ENCODE results near the gene SLC35A3. TPM values are rescaled to one million over a fixed set of nuclear protein-coding genes. Genes with fewer than 3 reads are reported as not detected.

Gene SLC35A3
- polyA plus RNA-seq, 4 donors, result 17.8 to 103 (median 25.6) TPM

GRCh38 chr1:100065183-100065968 is 95.6 kb downstream of the SLC35A3 start:
- FAIRE-seq (no peak), DNase-seq (peak in 1 of 2 donors; percentile 72)
- H3K27me3 ChIP-seq (ENCODE audit: control insufficient read depth in 3 of 3, insufficient read depth in 3 of 3, low read length in 3 of 3), result no peaks in the 10 kb centered on the region
- 36 to 54% (median 43%) methylated on average over 1 of the region's 1 CpG for WGBS, 3 donors
- no peaks in the 10 kb centered on the region for H3K4me1 ChIP-seq (ENCODE audit: control insufficient read depth in 3 of 3, insufficient read depth in 2 of 3, low read depth in 1 of 3, low read length in 2 of 3)
- H3K27ac ChIP-seq (ENCODE audit: low read depth in 1 of 3, low read length in 2 of 3), result peak overlapping the region in 1 of 3 donors; percentile 38
- H3K36me3 ChIP-seq (ENCODE audit: control insufficient read depth in 3 of 3, insufficient read depth in 2 of 3, low read depth in 1 of 3, low read length in 3 of 3), result peaks cover 9 to 47% (median 13%) of the 10 kb centered on the region in 3 donors
- H3K4me3 ChIP-seq (ENCODE audit: low read depth in 1 of 3, low read length in 3 of 3), result no peak overlapping the region
- H3K9me3 ChIP-seq (ENCODE audit: control insufficient read depth in 2 of 2, insufficient read depth in 1 of 2, low read depth in 1 of 2, low read length in 1 of 2), result no peaks in the 10 kb centered on the region

DNA sequence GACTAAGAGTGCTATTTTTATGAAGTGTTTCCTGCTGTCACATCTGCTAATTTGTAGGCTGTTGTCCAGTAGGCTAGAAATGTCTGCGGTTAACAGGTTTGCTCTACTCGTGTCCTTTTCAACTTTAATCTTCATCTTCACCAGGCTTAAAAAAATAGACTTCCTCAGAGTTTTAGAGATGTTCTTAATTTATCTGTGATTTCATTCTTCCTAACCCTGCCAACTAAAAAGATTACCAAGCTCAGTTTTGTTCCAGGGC is 96.1 kb downstream of the SLC35A3 start:
- Histone ChIP-seq H3K27ac (ENCODE audit: low read depth in 1 of 3, low read length in 2 of 3) (no peak overlapping the region), H3K4me1 (ENCODE audit: control insufficient read depth in 3 of 3, insufficient read depth in 2 of 3, low read depth in 1 of 3, low read length in 2 of 3) (no peaks in the 10 kb centered on the region), H3K4me3 (ENCODE audit: low read depth in 1 of 3, low read length in 3 of 3) (no peak overlapping the region), H3K9me3 (ENCODE audit: control insufficient read depth in 2 of 2, insufficient read depth in 1 of 2, low read depth in 1 of 2, low read length in 1 of 2) (no peaks in the 10 kb centered on the region), H3K27me3 (ENCODE audit: control insufficient read depth in 3 of 3, insufficient read depth in 3 of 3, low read length in 3 of 3) (no peaks in the 10 kb centered on the region), H3K36me3 (ENCODE audit: control insufficient read depth in 3 of 3, insufficient read depth in 2 of 3, low read depth in 1 of 3, low read length in 3 of 3) (peaks cover 6 to 47% (median 10%) of the 10 kb centered on the region in 3 donors)
- 94 to 96% (median 95%) methylated on average over 2 of the region's 2 CpGs for WGBS, 3 donors
- no peak for DNase-seq
- no peak for FAIRE-seq

DNA sequence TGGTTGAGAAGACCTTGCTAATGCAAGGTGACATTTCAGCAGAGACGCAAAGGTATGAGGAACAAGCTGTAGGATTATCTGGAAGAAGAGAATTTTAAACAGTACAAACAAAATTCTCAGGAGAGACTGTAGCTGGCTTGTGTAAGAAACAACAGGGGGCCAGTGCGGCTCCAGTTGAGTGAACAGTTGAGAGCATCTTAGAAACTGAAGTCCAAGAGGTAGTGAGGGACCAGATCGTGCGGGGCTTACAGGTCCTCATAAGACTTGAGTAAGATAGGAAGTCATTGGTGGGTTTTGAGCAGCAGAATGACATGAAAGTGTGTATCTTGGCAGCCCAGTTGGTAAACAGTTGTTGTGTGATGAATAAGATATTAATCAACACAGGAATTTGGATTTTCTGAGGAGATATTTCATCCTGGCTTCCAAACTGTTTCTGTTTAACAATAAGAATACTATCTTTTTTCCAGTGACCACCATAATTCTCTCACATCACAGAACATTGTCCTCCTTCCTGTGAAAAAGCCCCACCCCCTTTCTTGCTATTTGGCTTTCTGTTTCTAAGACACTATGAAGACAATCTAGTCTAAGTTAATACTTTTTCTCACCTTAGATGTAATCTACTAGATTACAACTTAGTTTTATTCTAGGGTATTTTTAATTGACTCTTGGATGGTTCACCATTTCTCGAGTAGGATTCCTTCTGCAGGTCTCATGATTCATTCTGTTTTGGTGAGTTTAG is 100.6 kb downstream of the SLC35A3 start:
- Histone ChIP-seq H3K9me3 (ENCODE audit: control insufficient read depth in 2 of 2, insufficient read depth in 1 of 2, low read depth in 1 of 2, low read length in 1 of 2) (no peaks in the 10 kb centered on the region), H3K27me3 (ENCODE audit: control insufficient read depth in 3 of 3, insufficient read depth in 3 of 3, low read length in 3 of 3) (no peaks in the 10 kb centered on the region), H3K4me1 (ENCODE audit: control insufficient read depth in 3 of 3, insufficient read depth in 2 of 3, low read depth in 1 of 3, low read length in 2 of 3) (no peaks in the 10 kb centered on the region), H3K4me3 (ENCODE audit: low read depth in 1 of 3, low read length in 3 of 3) (no peak overlapping the region), H3K27ac (ENCODE audit: low read depth in 1 of 3, low read length in 2 of 3) (no peak overlapping the region), H3K36me3 (ENCODE audit: control insufficient read depth in 3 of 3, insufficient read depth in 2 of 3, low read depth in 1 of 3, low read length in 3 of 3) (peaks cover 11 to 51% (median 14%) of the 10 kb centered on the region in 3 donors)
- FAIRE-seq (no peak), DNase-seq (no peak)
- WGBS, 3 donors, result 95 to 96% (median 96%) methylated on average over 5 of the region's 5 CpGs

- DNase-seq, result no peak
- Histone ChIP-seq H3K9me3 (ENCODE audit: control insufficient read depth in 2 of 2, insufficient read depth in 1 of 2, low read depth in 1 of 2, low read length in 1 of 2) (no peaks in the 10 kb centered on the region), H3K27ac (ENCODE audit: low read depth in 1 of 3, low read length in 2 of 3) (no peak overlapping the region), H3K36me3 (ENCODE audit: control insufficient read depth in 3 of 3, insufficient read depth in 2 of 3, low read depth in 1 of 3, low read length in 3 of 3) (peaks cover 10 to 39% (median 10%) of the 10 kb centered on the region in 3 donors), H3K27me3 (ENCODE audit: control insufficient read depth in 3 of 3, insufficient read depth in 3 of 3, low read length in 3 of 3) (no peaks in the 10 kb centered on the region), H3K4me1 (ENCODE audit: control insufficient read depth in 3 of 3, insufficient read depth in 2 of 3, low read depth in 1 of 3, low read length in 2 of 3) (no peaks in the 10 kb centered on the region), H3K4me3 (ENCODE audit: low read depth in 1 of 3, low read length in 3 of 3) (no peak overlapping the region)
- FAIRE-seq, result no peak
- WGBS, 3 donors, result 89 to 96% (median 96%) methylated on average over 3 of the region's 3 CpGs
These were observed 103.7 kb downstream of the SLC35A3 start for GRCh38 chr1:100073531-100073930.

DNA sequence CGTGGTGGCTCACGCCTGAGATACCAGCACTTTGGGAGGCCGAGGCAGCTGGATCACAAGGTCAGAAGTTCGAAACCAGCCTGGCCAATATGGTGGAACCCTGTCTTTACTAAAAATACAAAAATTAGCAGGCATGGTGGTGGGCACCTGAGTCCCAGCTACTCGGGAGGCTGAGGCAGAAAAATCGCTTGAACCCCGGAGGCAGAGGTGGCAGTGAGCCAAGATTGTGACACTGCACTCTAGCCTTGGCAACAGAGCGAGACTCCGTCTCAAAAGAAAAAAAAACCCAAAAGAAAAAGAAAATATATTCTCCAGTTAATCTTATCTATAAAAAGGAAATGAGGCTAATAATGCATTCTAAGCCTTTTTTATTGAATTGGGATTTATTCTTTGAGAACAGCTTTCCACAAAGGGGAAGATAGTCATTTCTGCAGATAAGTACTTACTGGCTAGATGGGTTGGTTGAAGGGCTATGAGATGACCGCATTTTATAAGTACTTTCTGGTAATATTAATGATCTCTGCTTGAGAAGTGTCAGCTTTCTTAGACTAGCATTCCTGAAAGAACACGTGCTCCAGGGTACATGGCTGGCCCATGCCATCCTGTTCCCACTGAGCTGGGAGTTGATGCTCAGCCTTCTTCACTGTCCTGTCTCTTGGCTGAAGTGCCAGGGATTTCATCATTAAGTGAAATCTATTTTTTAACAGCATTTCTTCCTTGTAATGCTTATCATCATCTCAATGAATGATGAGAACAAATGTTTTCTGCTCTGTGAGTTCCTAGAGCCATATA is 105.0 kb downstream of the SLC35A3 start:
- no peak overlapping the region for H3K4me3 ChIP-seq (ENCODE audit: low read depth in 1 of 3, low read length in 3 of 3)
- no peaks in the 10 kb centered on the region for H3K9me3 ChIP-seq (ENCODE audit: control insufficient read depth in 2 of 2, insufficient read depth in 1 of 2, low read depth in 1 of 2, low read length in 1 of 2)
- 90 to 96% (median 91%) methylated on average over 11 of the region's 11 CpGs for WGBS, 3 donors
- FAIRE-seq (no peak), DNase-seq (no peak)
- H3K27me3 ChIP-seq (ENCODE audit: control insufficient read depth in 3 of 3, insufficient read depth in 3 of 3, low read length in 3 of 3), result no peaks in the 10 kb centered on the region
- H3K27ac ChIP-seq (ENCODE audit: low read depth in 1 of 3, low read length in 2 of 3), result peak overlapping the region in 1 of 3 donors; percentile 53
- H3K36me3 ChIP-seq (ENCODE audit: control insufficient read depth in 3 of 3, insufficient read depth in 2 of 3, low read depth in 1 of 3, low read length in 3 of 3), result peaks cover 13 to 45% (median 15%) of the 10 kb centered on the region in 3 donors
- no peaks in the 10 kb centered on the region for H3K4me1 ChIP-seq (ENCODE audit: control insufficient read depth in 3 of 3, insufficient read depth in 2 of 3, low read depth in 1 of 3, low read length in 2 of 3)

GRCh38 chr1:100075773-100076172 is 106.0 kb downstream of the SLC35A3 start:
- H3K9me3 ChIP-seq (ENCODE audit: control insufficient read depth in 2 of 2, insufficient read depth in 1 of 2, low read depth in 1 of 2, low read length in 1 of 2), result no peaks in the 10 kb centered on the region
- no peaks in the 10 kb centered on the region for H3K27me3 ChIP-seq (ENCODE audit: control insufficient read depth in 3 of 3, insufficient read depth in 3 of 3, low read length in 3 of 3)
- no peaks in the 10 kb centered on the region for H3K4me1 ChIP-seq (ENCODE audit: control insufficient read depth in 3 of 3, insufficient read depth in 2 of 3, low read depth in 1 of 3, low read length in 2 of 3)
- DNase-seq (no peak), FAIRE-seq (no peak)
- 82 to 89% (median 82%) methylated on average over 3 of the region's 3 CpGs for WGBS, 3 donors
- H3K4me3 ChIP-seq (ENCODE audit: low read depth in 1 of 3, low read length in 3 of 3), result no peak overlapping the region
- H3K27ac ChIP-seq (ENCODE audit: low read depth in 1 of 3, low read length in 2 of 3), result no peak overlapping the region
- H3K36me3 ChIP-seq (ENCODE audit: control insufficient read depth in 3 of 3, insufficient read depth in 2 of 3, low read depth in 1 of 3, low read length in 3 of 3), result peaks cover 15 to 43% (median 16%) of the 10 kb centered on the region in 3 donors

DNA sequence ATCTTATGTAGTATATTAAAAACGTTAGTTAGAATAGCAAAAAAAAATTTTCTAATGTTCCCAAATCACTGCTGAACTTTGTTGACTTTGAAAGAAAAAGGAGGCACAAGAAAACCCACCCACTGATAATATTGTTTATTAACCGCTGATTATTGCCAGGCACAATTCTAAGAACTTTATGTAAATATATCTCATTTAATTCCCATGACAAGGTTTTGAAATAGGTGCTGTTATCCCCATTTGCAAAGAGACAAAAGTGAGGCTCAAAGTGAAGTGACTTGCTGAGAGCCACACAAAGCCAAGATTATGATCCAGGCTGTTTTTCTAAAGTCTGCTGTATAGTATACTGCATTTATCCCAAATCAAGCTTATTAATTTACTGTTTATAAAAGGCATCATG is 106.5 kb downstream of the SLC35A3 start:
- Histone ChIP-seq H3K4me1 (ENCODE audit: control insufficient read depth in 3 of 3, insufficient read depth in 2 of 3, low read depth in 1 of 3, low read length in 2 of 3) (no peaks in the 10 kb centered on the region), H3K36me3 (ENCODE audit: control insufficient read depth in 3 of 3, insufficient read depth in 2 of 3, low read depth in 1 of 3, low read length in 3 of 3) (peaks cover 15 to 40% (median 16%) of the 10 kb centered on the region in 3 donors), H3K27me3 (ENCODE audit: control insufficient read depth in 3 of 3, insufficient read depth in 3 of 3, low read length in 3 of 3) (no peaks in the 10 kb centered on the region), H3K4me3 (ENCODE audit: low read depth in 1 of 3, low read length in 3 of 3) (no peak overlapping the region), H3K9me3 (ENCODE audit: control insufficient read depth in 2 of 2, insufficient read depth in 1 of 2, low read depth in 1 of 2, low read length in 1 of 2) (no peaks in the 10 kb centered on the region), H3K27ac (ENCODE audit: low read depth in 1 of 3, low read length in 2 of 3) (no peak overlapping the region)
- WGBS, 3 donors, result 73 to 80% (median 80%) methylated on average over 2 of the region's 2 CpGs
- no peak for DNase-seq
- no peak for FAIRE-seq

GRCh38 chr1:100076744-100077143 is 106.9 kb downstream of the SLC35A3 start:
- H3K4me1 ChIP-seq (ENCODE audit: control insufficient read depth in 3 of 3, insufficient read depth in 2 of 3, low read depth in 1 of 3, low read length in 2 of 3), result no peaks in the 10 kb centered on the region
- no peak overlapping the region for H3K27ac ChIP-seq (ENCODE audit: low read depth in 1 of 3, low read length in 2 of 3)
- no peak for FAIRE-seq
- H3K9me3 ChIP-seq (ENCODE audit: control insufficient read depth in 2 of 2, insufficient read depth in 1 of 2, low read depth in 1 of 2, low read length in 1 of 2), result no peaks in the 10 kb centered on the region
- no peaks in the 10 kb centered on the region for H3K27me3 ChIP-seq (ENCODE audit: control insufficient read depth in 3 of 3, insufficient read depth in 3 of 3, low read length in 3 of 3)
- no peak for DNase-seq
- H3K4me3 ChIP-seq (ENCODE audit: low read depth in 1 of 3, low read length in 3 of 3), result no peak overlapping the region
- peaks cover 13 to 41% (median 15%) of the 10 kb centered on the region in 3 donors for H3K36me3 ChIP-seq (ENCODE audit: control insufficient read depth in 3 of 3, insufficient read depth in 2 of 3, low read depth in 1 of 3, low read length in 3 of 3)

Data from small intestine (tissue), 7 donors.